Uterus (tissue), 4 donors: Measurements from ENCODE around the gene CNTFR. TPM values are rescaled to one million over a fixed set of nuclear protein-coding genes. Genes with fewer than 3 reads are reported as not detected.

ENCODE experiments used
- DNase-seq, 2 donors: peaks; one replicate each; pipeline ENCODE4 v3.0.0-alpha.2; 2019 to 2020
- H3K27ac ChIP-seq, 2 donors: fragments of 200-600 bp; sonication (generic); 1 replicate in 1 of 2; 2 replicates in 1 of 2; pipeline ENCODE4 v1.5.1; 2016 to 2018
- H3K27me3 ChIP-seq, 2 donors: fragments of 200-600 bp; sonication (generic); one replicate each; pipeline ENCODE4 v1.5.1; 2018 to 2019; ENCODE audit warnings: control low read depth in 1 of 2
- H3K36me3 ChIP-seq, 2 donors: fragments of 200-600 bp; sonication (generic); one replicate each; pipeline ENCODE4 v1.5.1; 2019; ENCODE audit warnings: control low read depth in 1 of 2
- H3K4me1 ChIP-seq, 2 donors: fragments of 200-600 bp; sonication (generic); one replicate each; pipeline ENCODE4 v1.5.1; 2018 to 2019; ENCODE audit warnings: control low read depth in 1 of 2
- H3K4me3 ChIP-seq, 2 donors: fragments of 200-600 bp; sonication (generic); 1 replicate in 1 of 2; 2 replicates in 1 of 2; pipeline ENCODE4 v1.5.1; 2018 to 2019; ENCODE audit warnings: mild to moderate bottlenecking in 1 of 2
- H3K9me3 ChIP-seq, 2 donors: fragments of 200-600 bp; sonication (generic); one replicate each; pipeline ENCODE4 v1.5.1; 2019; ENCODE audit warnings: control low read depth in 1 of 2
- CTCF ChIP-seq, 4 experiments: fragments of 200-600 bp in 2 of 4; fragments of 450-650 bp in 2 of 4; sonication (generic) in 2 of 4; IDR thresholded peaks; one replicate each; pipeline ENCODE4 v1.5.1; 2016 to 2019; ENCODE audit warnings: antibody characterized with exemption in 4 of 4, mild to moderate bottlenecking in 2 of 4, moderate library complexity in 1 of 4
- POLR2A ChIP-seq, 2 donors: fragments of 450-650 bp; IDR thresholded peaks; one replicate each; pipeline ENCODE4 v1.6.1; 2016; ENCODE audit warnings: antibody characterized with exemption in 2 of 2, mild to moderate bottlenecking in 1 of 2, moderate library complexity in 1 of 2
- intact Hi-C: fragments of 100-400 bp; cut with DNase I; formaldehyde crosslinking; loops from one replicate; pipeline ENCODE4 v1.15.1; 2023; ENCODE audit warnings: low total_unique reads
- total RNA-seq, 4 donors: library from RNA; depleted of rRNA in 3 of 4; stranded (reverse); fragments of >200 nt in 3 of 4; gene quantifications; one replicate each; pipeline versions ENCODE4 v1.1.0 to v1.2.4, GENCODE V29; 2014 to 2023
- donor health status: DM: yes; HTN: yes; CAD: no.

CNTFR gene
- total RNA-seq, 4 donors from 2014 or later, result 0.59 to 14.7 (median 6.6) TPM; not detected in 1

- H3K9me3 ChIP-seq, result no peaks in the 10 kb centered on the region
- no peak overlapping the region for H3K27ac ChIP-seq
- TF ChIP-seq CTCF (IDR thresholded peaks at IDR 0.05), result no peak
- TF ChIP-seq POLR2A (IDR thresholded peaks at IDR 0.05), result no peak
- DNase-seq, result no peak
- intact Hi-C loops, result no loop called here
- no peaks in the 10 kb centered on the region for H3K36me3 ChIP-seq
- H3K27me3 ChIP-seq, result no peaks in the 10 kb centered on the region
- H3K4me3 ChIP-seq, result no peak overlapping the region
- no peaks in the 10 kb centered on the region for H3K4me1 ChIP-seq
These were observed 12.5 kb upstream of the CNTFR start for GRCh38 chr9:34601937-34602573.

- Histone ChIP-seq H3K4me1 (no peaks in the 10 kb centered on the region), H3K9me3 (no peaks in the 10 kb centered on the region), H3K27me3 (no peaks in the 10 kb centered on the region), H3K36me3 (no peaks in the 10 kb centered on the region), H3K27ac (no peak overlapping the region), H3K4me3 (no peak overlapping the region)
- TF ChIP-seq POLR2A (IDR thresholded peaks at IDR 0.05) (no peak), CTCF (IDR thresholded peaks at IDR 0.05) (no peak)
- DNase-seq, result no peak
- intact Hi-C loops, result no loop called here
These were observed 11.4 kb upstream of the CNTFR start for GRCh38 chr9:34600908-34601307.

- DNase-seq, result no peak
- H3K4me1 ChIP-seq, result no peaks in the 10 kb centered on the region
- no peak overlapping the region for H3K4me3 ChIP-seq
- H3K9me3 ChIP-seq, result no peaks in the 10 kb centered on the region
- H3K36me3 ChIP-seq, result no peaks in the 10 kb centered on the region
- TF ChIP-seq CTCF (IDR thresholded peaks at IDR 0.05) (no peak), POLR2A (IDR thresholded peaks at IDR 0.05) (no peak)
- H3K27ac ChIP-seq, result no peak overlapping the region
- intact Hi-C loops, result loop anchor here (10.0 kb wide), 1 partner anchor 195 kb away; no protein-coding TSS in a partner anchor
- no peaks in the 10 kb centered on the region for H3K27me3 ChIP-seq
These were observed 10.0 kb upstream of the CNTFR start for GRCh38 chr9:34599546-34599945.

GRCh38 chr9:34594177-34594576 is 4.7 kb upstream of the CNTFR start:
- H3K4me1 ChIP-seq, result peaks cover 0 to 22% of the 10 kb centered on the region in 2 donors
- H3K36me3 ChIP-seq, result no peaks in the 10 kb centered on the region
- no peaks in the 10 kb centered on the region for H3K9me3 ChIP-seq
- H3K4me3 ChIP-seq, result no peak overlapping the region
- H3K27me3 ChIP-seq, result peaks cover 0 to 1% of the 10 kb centered on the region in 2 donors
- intact Hi-C loops, result loop anchor here (10.0 kb wide), 1 partner anchor 189 kb away; no protein-coding TSS in a partner anchor
- peak; percentile 48 to 61 for DNase-seq
- no peak for TF ChIP-seq POLR2A (IDR thresholded peaks at IDR 0.05)
- no peak for TF ChIP-seq CTCF (IDR thresholded peaks at IDR 0.05)
- peak overlapping the region; percentile 53 to 78 for H3K27ac ChIP-seq

- peak; percentile 75 to 88 for DNase-seq
- intact Hi-C loops, result loop anchor here (10.0 kb wide), 1 partner anchor 188 kb away; no protein-coding TSS in a partner anchor
- TF ChIP-seq POLR2A (IDR thresholded peaks at IDR 0.05), result no peak
- no peak for TF ChIP-seq CTCF (IDR thresholded peaks at IDR 0.05)
- Histone ChIP-seq H3K36me3 (no peaks in the 10 kb centered on the region), H3K9me3 (no peaks in the 10 kb centered on the region), H3K27me3 (peaks cover 7 to 8% of the 10 kb centered on the region in 2 donors), H3K27ac (peak overlapping the region; percentile 53 to 78), H3K4me3 (no peak overlapping the region), H3K4me1 (peaks cover 0 to 28% of the 10 kb centered on the region in 2 donors)
These were observed 3.5 kb upstream of the CNTFR start for GRCh38 chr9:34592895-34593601.
